ENCODE results near the gene ABCA13. TPM values are rescaled to one million over a fixed set of nuclear protein-coding genes. Genes with fewer than 3 reads are reported as not detected.
A peak's percentile ranks its signal among the peaks of the same experiment; 100 is the strongest.

The ABCA13 gene
- total RNA-seq, 4 donors from 2014 or later, result under 0.01 to 0.26 (median 0.06) TPM; not detected in 1

DNA sequence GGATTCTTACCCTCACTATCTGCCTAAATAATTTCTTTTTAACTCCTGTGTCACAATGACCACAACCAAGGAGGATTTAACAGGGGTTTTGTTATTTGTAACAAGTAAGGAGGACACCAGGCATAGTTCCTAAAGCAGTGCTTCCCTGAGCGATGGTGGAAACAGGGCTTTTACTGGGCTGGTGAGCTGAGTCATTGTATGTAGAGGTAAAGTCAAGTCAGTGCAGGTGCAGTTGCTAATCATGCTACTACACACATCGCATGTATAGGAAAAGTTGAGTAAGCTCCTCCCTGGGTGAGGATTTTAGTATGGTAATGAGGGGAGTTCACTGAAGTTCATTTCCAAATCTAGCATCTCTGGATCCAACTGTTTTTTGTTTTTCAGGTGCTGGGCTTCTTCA is 22.9 kb upstream of the ABCA13 start:
- Histone ChIP-seq H3K4me1 (no peaks in the 10 kb centered on the region), H3K9me3 (no peaks in the 10 kb centered on the region), H3K27me3 (peaks cover 0 to 10% (median 0%) of the 10 kb centered on the region in 4 donors), H3K27ac (replicated peaks in 1 of 4) (no peak overlapping the region), H3K36me3 (no peaks in the 10 kb centered on the region), H3K4me3 (no peak overlapping the region)
- TF ChIP-seq, protein P1, sequence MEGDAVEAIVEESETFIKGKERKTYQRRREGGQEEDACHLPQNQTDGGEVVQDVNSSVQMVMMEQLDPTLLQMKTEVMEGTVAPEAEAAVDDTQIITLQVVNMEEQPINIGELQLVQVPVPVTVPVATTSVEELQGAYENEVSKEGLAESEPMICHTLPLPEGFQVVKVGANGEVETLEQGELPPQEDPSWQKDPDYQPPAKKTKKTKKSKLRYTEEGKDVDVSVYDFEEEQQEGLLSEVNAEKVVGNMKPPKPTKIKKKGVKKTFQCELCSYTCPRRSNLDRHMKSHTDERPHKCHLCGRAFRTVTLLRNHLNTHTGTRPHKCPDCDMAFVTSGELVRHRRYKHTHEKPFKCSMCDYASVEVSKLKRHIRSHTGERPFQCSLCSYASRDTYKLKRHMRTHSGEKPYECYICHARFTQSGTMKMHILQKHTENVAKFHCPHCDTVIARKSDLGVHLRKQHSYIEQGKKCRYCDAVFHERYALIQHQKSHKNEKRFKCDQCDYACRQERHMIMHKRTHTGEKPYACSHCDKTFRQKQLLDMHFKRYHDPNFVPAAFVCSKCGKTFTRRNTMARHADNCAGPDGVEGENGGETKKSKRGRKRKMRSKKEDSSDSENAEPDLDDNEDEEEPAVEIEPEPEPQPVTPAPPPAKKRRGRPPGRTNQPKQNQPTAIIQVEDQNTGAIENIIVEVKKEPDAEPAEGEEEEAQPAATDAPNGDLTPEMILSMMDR (IDR thresholded peaks at IDR 0.05), result no peak
- TF ChIP-seq POLR2A (IDR thresholded peaks at IDR 0.05; ENCODE audit: low read depth) (no peak), POLR2AphosphoS5 (IDR thresholded peaks at IDR 0.05) (no peak), EP300 (IDR thresholded peaks at IDR 0.05) (no peak)
- intact Hi-C loops (cut with DNase I), result no loop called here
- 83% methylated on average over 2 of the region's 2 CpGs for WGBS
- DNase-seq (ENCODE audit: extremely low spot score), result no peak

DNA sequence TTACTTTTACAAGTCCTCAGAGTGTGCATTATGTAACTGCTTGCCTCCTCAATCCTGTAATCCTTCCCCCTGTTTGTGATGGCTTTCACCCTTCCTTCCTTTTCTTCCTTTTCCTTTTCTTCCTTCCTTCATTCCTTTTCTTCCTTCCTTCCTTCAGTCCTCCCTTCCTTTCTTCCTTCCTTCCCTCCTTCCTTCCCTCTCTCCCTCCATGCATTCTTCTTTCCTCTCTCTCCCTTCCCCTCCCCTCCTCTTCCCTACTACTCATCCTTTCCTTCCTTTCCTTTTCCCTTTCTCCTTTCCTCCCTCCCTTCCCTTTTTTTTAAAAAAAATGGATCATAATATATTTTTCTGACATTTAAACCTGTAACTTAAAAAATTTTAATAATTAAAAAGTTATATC is 22.2 kb upstream of the ABCA13 start:
- TF ChIP-seq POLR2A (IDR thresholded peaks at IDR 0.05; ENCODE audit: low read depth), result no peak
- no peak for TF ChIP-seq EP300 (IDR thresholded peaks at IDR 0.05)
- TF ChIP-seq, protein P1 (IDR thresholded peaks at IDR 0.05), result no peak
- no peak for TF ChIP-seq POLR2AphosphoS5 (IDR thresholded peaks at IDR 0.05)
- Histone ChIP-seq H3K27ac (replicated peaks in 1 of 4) (no peak overlapping the region), H3K9me3 (no peaks in the 10 kb centered on the region), H3K4me3 (no peak overlapping the region), H3K36me3 (no peaks in the 10 kb centered on the region), H3K27me3 (peaks cover 0 to 10% (median 0%) of the 10 kb centered on the region in 4 donors), H3K4me1 (no peaks in the 10 kb centered on the region)
- DNase-seq (ENCODE audit: extremely low spot score), result no peak
- intact Hi-C loops (cut with DNase I), result no loop called here

DNA sequence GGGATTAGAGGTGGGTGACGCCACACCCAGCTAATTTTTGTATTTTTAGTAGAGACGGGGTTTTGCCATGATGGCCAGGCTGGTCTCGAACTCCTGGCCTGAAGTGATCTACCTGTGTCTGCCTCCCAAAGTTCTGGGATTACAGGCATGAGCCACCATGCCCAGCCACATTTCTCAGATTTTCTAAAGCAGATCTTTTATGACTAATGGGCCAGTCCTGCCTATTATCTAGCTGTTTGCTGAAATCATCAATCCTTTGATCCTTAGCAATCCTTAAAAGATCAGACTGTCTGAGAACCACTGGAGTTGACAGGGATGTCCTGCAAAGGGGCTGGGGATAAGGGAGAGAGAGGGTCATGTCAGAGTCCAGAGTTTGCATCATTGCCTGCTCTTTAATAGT is 21.2 kb upstream of the ABCA13 start:
- 88% methylated on average over 3 of the region's 3 CpGs for WGBS
- intact Hi-C loops (cut with DNase I), result no loop called here

DNA sequence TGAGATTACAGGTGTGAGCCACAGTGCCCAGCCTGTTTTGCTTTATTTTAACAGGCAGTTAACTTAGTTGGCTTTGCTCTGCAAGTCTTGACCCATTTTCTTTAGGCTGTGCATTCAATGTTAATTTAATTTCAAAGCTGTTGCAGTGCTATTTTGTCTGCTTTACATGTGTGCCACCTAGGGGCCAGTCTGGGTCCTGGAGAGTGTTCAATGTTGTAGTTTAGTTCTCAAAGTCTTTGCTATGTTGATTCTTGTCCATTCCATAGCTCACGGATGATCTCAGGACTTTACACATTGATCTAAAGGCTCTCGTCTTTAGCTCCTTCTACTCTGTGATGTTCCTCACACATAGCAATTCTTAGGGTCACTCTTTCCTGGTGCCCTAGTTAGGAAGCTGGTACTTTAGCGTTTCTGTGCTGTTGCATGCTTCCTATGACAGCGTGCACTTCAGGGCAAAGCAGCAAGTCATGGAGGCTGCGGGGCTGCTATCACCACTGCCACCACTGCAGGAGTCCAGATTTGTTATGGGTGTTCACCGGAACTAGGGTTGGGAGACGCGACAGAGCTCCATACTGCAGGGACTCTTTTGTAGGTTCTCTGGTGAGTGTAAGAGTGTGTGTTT is 16.4 kb upstream of the ABCA13 start:
- Histone ChIP-seq H3K4me3 (no peak overlapping the region), H3K27me3 (no peaks in the 10 kb centered on the region), H3K36me3 (no peaks in the 10 kb centered on the region), H3K27ac (replicated peaks in 1 of 4) (no peak overlapping the region), H3K9me3 (no peaks in the 10 kb centered on the region), H3K4me1 (no peaks in the 10 kb centered on the region)
- WGBS, result 83% methylated on average over 8 of the region's 8 CpGs
- TF ChIP-seq, protein P1 (IDR thresholded peaks at IDR 0.05), result peak in 2 of 3 experiments; percentile 12 to 24
- TF ChIP-seq POLR2A (IDR thresholded peaks at IDR 0.05; ENCODE audit: low read depth) (no peak), EP300 (IDR thresholded peaks at IDR 0.05) (no peak), POLR2AphosphoS5 (IDR thresholded peaks at IDR 0.05) (no peak)
- DNase-seq (ENCODE audit: extremely low spot score), result no peak
- intact Hi-C loops (cut with DNase I), result no loop called here

More for the DNA sequence above, 21.2 kb upstream of the ABCA13 start:
- Histone ChIP-seq H3K27me3 (peaks cover 0 to 10% (median 0%) of the 10 kb centered on the region in 4 donors), H3K36me3 (no peaks in the 10 kb centered on the region), H3K4me1 (no peaks in the 10 kb centered on the region), H3K9me3 (no peaks in the 10 kb centered on the region), H3K27ac (replicated peaks in 1 of 4) (no peak overlapping the region), H3K4me3 (no peak overlapping the region)
- no peak for DNase-seq (ENCODE audit: extremely low spot score)
- TF ChIP-seq, protein P1 (IDR thresholded peaks at IDR 0.05), result no peak
- TF ChIP-seq POLR2A (IDR thresholded peaks at IDR 0.05; ENCODE audit: low read depth) (no peak), POLR2AphosphoS5 (IDR thresholded peaks at IDR 0.05) (no peak), EP300 (IDR thresholded peaks at IDR 0.05) (no peak)

DNA sequence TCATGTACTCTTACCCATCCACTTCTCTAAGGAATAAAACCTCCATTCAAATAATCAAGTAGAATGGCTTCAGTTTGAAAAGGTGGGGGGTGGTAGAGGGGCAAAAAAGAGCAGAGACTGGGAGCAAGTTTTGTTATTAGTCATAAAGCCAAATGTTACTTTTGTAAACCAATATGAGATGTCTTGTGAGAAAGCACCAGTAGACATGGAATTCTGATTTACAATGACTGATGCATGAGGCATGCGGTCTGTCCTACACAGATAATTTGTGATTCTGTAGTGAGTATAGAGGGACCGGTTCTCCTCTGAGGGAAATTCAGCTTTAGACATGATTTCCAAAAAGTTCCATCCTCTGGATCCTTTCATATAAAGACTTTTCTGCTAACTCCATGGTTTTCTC is 12.9 kb upstream of the ABCA13 start:
- no peaks in the 10 kb centered on the region for H3K36me3 ChIP-seq
- WGBS, result 82% methylated on average over 2 of the region's 2 CpGs
- no peak for DNase-seq (ENCODE audit: extremely low spot score)
- no peak overlapping the region for H3K27ac ChIP-seq (replicated peaks in 1 of 4)
- intact Hi-C loops (cut with DNase I), result no loop called here
- TF ChIP-seq, protein P1 (IDR thresholded peaks at IDR 0.05), result no peak
- no peak for TF ChIP-seq EP300 (IDR thresholded peaks at IDR 0.05)
- no peak for TF ChIP-seq POLR2A (IDR thresholded peaks at IDR 0.05; ENCODE audit: low read depth)
- TF ChIP-seq POLR2AphosphoS5 (IDR thresholded peaks at IDR 0.05), result no peak
- H3K4me1 ChIP-seq, result no peaks in the 10 kb centered on the region
- H3K9me3 ChIP-seq, result peaks cover 0 to 8% (median 4%) of the 10 kb centered on the region in 4 donors
- no peaks in the 10 kb centered on the region for H3K27me3 ChIP-seq
- no peak overlapping the region for H3K4me3 ChIP-seq

Measured in esophagus muscularis mucosa (tissue), 4 donors.